Stimulated activated CD8-positive, alpha-beta memory T cell treated with anti-CD3 and anti-CD28 coated beads, Interleukin-4, amount 100 ng/mL, for 4 hours (primary cell): ENCODE measurements around the gene GOLGA6L7.
"Not testable (repeated sequence)": the region's sequence is repeated elsewhere in the genome, so short reads cannot be mapped to it uniquely, and the experiment has no call there.

Source experiments
- DNase-seq, 2 donors: peaks; one replicate each; pipeline ENCODE4 v3.0.0-alpha.2; 2020; ENCODE audit warnings: low read depth in 2 of 2, low spot score in 1 of 2

Gene GOLGA6L7

DNA sequence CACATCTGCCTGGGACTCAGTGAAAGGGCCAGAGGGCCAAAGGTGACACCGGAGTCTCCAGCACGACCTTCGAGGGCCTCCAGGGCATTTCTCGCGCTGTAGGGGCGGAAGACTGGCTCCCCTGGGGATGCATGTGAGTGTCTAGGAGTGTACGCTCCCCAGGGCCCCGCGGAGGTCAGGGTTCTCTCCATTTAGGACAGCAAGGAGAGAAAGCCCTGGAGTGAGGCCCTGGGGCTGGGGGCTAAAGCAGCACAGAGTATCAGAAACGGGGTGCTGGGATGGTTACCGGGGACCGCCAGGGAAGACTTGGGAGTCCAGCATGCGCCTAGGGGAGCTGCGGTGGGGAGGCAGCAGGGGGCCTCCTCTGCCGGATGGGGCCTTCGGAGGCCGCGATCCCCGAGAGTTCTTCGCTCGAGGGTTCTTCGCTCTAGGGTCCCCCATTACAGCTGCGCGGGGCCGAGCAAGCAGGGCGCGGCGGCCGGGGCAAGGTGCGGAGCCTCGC is 36.7 kb upstream of the GOLGA6L7 start:
- no peak for DNase-seq

DNA sequence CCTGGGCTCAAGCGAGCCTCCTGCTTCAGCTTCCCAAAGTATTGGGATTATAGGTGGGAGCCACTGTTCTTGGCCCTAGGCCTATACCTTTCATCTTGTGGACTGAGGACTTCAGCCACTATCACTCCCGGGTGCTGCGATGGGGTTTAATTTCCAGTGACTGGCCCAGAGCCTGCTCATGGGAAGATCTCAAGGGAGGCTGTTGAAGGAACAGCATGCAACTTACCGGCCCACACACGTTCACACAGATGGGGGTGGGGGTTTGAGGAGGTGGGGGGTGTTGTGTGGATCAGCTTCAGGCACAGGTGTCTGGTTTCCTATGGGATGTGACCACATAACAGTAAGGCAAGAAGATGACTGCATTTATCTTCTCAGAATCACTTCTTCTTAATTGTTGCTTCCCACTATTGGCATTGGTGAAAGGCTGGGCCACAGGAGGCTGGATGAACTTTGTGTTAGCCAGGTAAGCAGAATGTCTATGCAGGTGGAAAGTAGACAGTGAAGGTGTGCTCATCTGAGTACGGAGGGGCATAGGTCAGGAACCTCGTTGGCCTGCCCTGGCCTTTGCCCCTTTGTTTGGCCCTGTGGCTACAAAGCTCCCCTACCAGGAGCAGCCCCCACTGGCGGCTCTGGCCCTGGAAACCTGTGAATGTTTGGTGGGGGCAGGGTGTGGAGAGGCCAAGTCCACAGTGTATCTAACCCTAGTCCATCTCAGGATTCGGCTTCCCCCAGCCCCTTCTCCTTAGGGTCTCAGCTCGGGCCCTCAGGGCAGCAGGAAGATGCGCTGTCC is 35.9 kb upstream of the GOLGA6L7 start:
- no peak for DNase-seq

DNA sequence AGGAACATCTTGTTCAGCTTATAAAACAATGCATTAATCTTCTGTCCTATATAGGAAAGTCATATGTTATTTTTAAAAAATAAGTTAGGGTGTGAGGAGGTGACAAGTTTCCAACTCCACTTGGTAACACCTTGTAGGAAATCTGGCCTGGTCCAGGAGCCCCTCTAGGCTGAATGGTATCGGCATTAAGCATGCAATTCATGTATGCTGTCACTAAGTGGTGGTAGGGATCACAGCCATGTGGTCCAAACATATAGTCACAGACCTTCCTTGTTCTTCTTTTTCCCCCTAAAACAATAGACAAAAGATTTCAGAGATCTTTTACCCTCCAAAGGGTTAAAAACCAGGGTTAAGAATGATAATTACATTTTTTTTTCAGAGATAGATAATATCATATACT is 33.2 kb upstream of the GOLGA6L7 start:
- no peak for DNase-seq

DNA sequence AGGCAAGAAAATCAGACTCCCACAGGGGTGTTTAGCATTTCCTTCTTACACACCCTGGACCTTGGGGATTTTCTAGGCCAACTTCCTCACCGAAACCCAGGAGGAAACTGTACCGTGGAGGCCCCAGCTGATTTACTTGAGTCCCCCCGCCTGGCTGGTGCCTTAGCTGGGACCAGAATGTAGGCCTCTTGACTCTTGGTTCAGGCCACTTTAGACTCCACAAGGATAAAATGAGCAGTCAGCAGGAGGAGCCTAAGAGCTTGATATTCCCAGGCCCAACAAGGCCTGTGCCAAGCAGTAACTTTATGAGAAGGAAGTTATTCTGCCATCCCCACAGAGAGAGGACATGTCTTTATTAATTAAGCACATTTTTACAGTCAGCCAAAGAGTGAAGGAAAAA is 32.7 kb upstream of the GOLGA6L7 start:
- DNase-seq, result no peak

DNA sequence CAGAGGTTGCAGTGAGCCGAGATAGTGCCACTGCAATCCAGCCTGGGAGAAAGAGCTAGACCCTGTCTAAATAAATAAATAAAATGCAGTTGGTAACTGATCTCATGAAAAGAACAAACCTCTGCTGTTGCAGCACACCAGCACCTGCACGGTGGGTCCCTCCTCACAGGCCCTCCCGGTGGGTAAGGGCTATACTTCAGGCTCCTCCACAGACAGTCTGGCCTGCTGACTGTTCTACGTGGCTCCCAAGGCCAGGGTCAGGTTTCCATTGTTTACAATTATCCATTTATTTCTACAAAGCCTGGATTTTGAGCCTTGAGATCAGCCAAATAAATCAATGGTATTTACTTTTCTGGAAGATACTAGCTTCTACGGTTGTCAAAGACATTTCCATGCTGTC is 32.2 kb upstream of the GOLGA6L7 start:
- DNase-seq, result no peak

DNA sequence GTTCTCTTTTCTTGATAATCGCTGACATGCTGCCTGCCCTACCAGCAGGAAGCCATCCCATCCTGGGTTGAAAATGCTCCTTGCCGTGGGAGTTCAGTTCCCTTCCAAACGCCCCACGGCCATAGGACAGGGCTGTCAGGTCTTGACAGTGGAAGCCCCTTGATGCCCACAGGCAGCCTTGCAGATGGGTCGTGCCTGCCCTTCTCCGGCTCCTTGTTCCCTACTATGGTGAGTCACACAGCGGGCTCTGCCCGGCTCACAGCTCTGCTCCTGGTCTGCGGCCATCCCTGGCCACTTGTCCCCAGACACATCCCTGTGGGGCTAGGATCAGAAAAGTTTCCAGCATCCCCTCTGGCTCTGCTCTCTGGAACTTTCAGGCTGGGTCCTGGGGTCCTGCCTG is 31.1 kb upstream of the GOLGA6L7 start:
- no peak for DNase-seq

DNA sequence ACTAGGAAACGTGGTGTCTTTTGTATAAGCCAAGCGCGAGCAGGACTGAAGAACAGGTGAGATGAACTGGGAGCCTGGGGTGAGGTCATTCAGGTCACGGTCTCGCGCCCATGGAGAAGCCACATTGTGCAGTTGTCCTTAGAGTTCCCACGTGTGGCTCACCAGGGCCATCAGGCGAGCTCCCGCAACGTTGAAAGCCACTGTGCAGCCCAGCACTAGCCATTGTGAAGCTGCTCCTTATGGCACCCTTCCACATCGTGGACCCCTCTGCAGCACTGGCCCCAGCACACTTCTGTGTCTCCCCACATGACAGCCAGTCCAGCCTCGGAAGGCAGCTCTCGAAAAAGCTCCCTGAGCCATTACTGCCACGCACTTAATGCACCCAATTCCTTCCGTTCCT is 29.8 kb upstream of the GOLGA6L7 start:
- no peak for DNase-seq

DNA sequence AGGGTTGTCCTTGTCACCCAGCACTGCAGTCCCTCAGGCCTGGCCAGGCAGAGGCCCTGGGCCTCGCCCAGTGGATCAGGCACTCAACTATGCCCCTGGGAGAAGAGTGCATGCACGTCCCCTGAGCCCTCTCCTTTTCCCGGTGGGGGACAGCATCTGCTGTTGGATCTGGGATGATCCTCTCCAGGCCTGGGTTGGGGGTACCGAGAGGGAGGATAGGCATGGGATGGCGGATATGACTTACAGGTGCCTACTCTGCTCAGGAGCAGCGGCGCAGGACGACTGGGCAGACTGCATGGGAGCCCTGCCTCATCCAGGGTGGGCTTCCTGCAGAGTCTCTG is 28.4 kb upstream of the GOLGA6L7 start:
- no peak for DNase-seq

DNA sequence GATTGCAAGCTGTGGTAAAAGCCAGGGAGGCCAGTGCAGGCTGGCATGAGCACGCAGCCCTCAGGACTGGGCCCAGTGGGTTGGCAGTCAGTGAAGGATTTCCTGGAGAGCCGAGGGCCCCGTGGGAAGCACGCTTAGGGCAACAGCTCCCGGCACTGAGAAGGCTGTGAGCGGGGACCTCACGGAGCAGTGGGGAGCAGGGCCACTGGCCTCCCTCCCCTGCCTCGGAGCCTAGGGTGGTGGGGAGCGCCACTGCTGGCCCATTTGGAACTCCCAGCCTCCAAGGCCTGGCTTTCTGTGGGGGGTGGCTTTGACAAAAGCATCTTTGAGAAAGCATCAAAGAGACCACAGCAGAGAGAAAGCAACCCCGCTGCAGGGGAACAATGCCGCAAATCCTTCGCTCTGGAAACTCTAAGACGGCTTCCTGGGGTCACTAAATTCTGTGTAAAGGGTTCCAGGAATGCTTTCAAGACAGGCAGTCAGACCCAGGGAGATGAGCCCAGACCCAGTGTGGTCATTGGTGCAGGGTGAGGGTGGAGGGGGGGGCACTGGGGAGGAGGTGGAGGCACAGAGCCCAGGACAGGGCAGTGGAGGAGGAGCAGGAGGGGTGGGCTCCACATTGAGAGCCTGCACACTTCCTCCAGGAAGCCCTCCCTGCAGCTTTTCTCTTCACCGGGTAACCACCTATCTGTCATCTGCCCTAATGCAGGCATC is 27.8 kb upstream of the GOLGA6L7 start:
- no peak for DNase-seq

DNA sequence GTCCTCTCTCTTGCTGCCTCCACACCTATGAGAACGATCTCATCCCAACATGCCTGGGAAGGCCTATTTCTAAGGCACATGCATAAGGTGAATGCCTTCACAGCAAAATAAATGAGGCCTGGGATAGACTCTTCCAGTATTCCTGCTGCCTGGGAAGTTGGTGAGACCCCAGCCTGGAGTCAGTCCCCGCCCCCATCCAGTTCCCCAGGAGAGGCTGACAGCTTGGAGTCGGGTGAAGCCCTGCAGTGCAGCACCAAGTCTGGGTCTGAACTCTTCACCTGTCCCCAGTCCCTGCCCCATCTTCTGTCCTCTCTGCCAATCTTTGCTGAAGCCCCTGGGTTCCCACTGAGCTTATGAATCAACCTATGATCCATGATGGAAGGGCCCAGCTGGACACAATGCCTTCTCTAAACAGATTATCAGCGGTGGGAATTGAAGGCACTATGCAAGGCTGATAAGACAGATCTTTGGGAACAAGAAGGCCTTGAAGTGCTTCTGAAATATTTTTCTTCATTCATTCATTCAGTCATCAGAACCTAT is 27.1 kb upstream of the GOLGA6L7 start:
- DNase-seq, result no peak

DNA sequence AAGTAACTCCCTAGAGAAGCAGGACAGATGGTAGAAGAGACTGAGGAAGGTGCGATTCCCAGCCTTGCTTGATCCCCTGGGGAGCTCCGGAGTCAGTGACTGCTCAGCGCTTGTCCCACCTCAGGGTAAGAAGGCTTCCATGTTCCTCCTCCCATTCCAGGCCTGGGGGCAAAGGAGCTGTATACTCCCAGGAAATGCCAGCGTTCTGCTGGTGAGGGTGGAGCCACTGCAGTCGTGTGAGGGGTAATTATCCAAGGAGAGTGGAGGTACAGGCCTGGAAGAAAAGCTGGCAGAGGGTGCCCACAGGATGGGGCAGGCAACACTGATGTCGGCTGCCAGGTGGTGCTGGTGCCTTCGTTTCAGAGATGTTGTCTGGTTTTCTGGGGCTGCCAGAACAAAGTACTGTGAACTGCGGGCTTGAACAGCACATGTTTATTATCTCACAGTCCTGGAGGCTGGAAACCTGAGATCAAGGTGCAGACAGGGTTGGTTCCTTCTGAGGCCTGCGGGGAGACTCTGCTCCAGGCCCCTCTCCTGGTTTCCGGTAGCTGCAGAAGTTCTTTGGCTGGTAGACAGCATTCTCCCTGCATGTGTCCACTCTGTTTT is 25.2 kb upstream of the GOLGA6L7 start:
- DNase-seq, result no peak

DNA sequence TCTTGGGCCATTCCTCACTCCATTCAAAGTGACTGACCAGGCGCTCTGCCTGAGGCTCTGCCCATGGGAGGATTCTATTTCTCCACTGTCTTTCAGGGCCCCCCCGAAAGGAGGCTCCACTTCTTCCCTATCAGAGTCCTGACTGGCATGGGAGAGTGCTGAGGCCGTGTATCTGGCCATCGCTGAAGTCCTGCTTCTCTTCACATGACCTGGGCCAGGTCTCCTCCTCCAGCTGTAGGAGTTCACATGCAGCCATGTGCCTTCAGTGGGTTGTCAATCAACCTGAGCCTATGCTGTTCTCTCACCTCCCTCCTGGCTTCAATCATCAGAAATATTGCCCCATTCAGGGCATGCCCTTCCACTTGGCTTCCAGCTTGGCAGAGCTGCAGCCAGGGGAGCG is 24.6 kb upstream of the GOLGA6L7 start:
- no peak for DNase-seq

DNA sequence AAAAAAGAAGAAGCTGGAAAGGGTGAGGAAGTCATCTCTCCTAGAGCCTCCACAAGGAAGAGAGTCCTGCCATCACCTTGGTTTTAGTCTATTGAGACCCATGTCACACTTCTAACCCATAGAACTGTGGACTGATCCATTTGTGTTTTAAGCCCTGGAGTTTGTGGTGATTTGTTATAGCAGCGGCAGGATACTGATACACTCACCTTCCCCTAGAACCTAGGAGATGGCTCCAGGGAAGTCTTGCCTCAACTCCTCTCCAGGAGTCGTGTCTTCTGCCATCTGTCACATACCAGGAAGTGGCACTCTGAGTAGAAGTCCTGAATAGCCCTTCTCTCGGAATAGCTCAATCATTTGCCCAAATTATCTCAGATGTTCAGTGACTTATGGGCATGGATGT is 22.7 kb upstream of the GOLGA6L7 start:
- DNase-seq, result no peak

DNA sequence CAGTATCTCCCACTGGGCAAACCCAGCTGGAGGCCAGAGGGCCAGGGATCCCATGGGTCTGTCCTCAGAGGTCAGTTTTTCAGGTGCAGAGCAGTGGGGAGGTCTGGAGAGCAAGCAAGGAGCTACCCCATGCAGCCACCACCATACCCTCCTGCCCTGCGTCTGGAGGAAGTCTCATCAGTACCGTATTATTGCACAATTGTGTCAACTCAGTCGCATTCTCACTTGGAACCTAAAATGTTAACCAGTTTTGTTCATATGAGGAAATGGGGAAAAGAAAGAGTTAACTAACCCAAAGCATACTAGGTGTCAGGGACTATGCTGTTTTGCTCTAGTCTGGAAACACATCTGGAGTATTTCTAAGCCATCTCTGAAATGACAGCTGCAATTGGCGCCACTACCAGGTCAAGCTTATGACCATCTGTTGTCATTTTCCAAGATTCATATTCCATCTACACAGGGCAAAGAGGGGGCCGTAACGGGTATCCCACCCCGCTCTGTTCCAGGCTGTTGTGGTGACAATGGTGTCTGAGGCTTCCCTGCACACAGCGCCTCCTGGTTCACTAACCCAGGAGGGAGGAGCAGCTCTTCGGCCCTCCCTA is 20.4 kb upstream of the GOLGA6L7 start:
- DNase-seq, result no peak

DNA sequence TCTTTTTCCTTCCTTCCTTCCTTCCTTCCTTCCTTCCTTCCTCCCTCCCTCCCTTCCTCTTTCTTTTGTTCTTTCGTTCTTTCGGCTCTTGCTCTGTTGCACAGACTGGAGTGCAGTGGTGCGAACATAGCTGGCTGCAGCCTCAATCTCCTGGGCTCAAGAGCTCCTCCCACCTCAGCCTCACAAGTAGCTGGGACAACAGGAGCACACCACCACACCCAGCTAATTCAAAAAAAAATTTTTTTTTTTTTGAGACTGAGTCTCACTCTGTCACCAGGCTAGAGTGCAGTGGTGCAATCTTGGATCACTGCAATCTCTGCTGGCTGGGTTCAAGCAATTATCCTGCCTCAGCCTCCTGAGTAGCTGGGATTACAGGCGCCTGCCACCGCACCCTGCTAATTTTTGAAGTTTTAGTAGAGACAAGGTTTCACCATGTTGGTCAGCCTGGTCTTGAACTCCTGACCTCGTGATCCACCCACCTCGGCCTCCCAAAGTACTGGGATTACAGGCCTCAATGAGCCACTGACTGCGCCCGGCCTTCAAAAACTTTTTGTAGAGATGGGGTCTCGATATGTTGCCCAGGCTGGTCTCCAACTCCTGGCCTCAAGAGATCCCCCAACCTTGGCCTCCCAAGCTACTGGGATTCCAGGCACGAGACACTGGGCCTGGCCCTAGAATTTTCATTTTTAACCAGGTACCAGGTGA is 13.3 kb upstream of the GOLGA6L7 start:
- DNase-seq, result not testable (repeated sequence)

DNA sequence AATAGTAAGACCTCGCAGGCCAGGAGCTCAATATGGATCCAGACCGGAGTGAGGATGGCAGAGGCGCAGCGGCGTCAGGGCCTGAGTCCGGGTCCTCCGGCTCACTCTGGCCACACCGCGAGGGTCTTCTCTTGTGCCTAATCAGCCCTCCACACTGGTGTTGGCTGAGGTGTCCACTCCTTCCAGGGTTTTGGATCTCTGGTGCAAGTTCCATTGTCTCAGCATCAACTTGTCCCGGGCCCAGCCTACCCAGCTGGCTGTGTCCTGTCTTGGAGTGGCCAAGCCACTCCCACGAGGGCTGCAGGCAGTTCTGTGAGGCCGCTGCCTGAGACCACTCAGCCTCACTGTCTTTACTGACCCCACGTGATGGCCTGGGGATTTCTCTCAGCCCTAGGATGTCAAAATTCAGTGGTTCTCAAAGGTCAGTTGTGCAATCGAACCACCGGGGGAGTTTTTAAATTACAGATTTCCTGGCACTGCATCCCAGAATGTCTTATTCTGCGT is 12.6 kb upstream of the GOLGA6L7 start:
- no peak for DNase-seq

DNA sequence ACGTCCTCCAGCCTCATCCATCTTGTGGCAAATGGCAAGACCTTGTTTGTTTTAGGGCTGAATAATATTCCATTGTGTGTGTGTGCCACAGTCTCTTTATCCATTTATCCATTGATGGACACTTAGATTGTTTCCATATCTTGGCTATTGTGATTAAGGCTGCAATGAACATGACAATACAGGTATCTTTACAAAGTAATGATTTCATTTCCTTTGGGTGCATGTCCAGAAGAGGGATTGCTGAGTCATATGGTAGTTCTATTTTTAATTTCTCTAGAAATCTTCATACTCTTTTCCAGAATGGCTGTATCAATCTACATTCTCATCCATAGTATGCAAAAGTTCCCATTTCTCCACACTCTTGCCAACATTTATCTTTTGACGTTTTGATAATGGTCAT is 6.1 kb upstream of the GOLGA6L7 start:
- not testable (repeated sequence) for DNase-seq

DNA sequence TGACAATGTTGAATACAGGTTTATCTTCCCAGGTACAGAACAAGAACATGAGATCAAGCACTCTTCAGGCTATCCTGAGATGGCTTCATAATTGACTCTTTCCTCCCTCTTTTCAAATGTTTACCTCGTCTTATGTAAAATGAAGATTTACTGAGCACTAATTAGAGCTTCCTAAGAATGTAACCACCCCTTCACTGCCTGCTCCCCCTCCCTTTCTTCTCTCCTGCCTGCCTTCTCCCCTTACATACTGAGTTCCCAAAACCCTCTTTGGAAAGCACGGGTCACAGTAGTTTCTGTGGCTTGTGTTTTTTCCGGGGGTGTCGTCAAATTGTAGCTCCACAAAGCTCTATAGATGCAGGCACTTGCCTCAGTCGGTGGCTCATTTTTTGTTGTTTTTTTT is 5.2 kb upstream of the GOLGA6L7 start:
- DNase-seq, result not testable (repeated sequence)

DNA sequence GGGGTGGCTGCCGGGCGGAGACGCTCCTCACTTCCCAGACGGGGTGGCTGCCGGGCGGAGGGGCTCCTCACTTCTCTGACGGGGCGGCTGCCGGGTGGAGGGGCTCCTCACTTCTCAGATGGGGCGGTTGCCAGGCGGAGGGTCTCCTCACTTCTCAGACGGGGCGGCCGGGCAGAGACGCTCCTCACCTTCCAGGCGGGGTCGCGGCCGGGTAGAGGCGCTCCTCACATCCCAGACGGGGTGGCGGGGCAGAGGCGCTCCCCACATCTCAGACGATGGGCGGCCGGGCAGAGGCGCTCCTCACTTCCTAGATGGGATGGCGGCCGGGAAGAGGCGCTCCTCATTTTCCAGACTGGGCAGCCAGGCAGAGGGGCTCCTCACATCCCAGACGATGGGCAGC is 1.3 kb upstream of the GOLGA6L7 start:
- not testable (repeated sequence) for DNase-seq

DNA sequence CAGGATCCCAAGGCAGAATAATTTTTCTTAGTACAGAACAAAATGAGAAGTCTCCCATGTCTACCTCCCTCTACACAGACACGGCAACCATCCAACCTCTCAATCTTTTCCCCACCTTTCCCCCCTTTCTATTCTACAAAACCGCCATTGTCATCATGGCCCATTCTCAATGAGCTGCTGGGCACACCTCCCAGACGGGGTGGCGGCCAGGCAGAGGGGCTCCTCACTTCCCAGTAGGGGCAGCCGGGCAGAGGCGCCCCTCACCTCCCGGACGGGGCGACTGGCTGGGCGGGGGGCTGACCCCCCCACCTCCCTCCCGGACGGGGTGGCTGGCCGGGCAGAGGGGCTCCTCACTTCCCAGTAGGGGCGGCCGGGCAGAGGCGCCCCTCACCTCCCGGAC is 827 bp upstream of the GOLGA6L7 start:
- not testable (repeated sequence) for DNase-seq

DNA sequence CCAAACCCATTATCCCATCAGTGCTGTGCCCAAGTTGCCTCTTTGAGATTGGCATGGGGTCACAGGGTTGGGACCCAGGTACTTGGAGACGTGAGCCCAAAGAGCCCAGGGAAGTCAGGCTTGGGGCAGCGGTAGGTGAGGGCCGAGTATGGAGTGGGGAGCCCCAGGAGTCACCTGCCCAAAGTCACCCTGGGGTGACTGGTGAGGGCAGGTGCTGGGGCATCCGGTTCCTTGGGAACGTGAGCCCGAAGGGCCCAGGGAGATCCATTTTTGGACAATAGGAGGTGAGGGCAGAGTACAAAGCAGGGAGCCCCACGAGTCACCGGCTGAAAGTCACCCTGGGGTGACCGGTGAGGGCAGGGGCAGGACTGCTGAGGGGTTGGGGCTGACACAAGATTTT is 485 bp downstream of the GOLGA6L7 start:
- not testable (repeated sequence) for DNase-seq
